HG03432 (cell line): ENCODE results near the gene ZNRF3.
"Not testable (repeated sequence)": the region's sequence is repeated elsewhere in the genome, so short reads cannot be mapped to it uniquely, and the experiment has no call there.

Experiments
- ATAC-seq: cut with Tn5 transposase; IDR thresholded peaks from one replicate; pipeline ENCODE4 v1.9.1; 2021; ENCODE audit warnings: mild to moderate bottlenecking, moderate library complexity; ENCODE audit not compliant: unreplicated experiment

ZNRF3 gene

DNA sequence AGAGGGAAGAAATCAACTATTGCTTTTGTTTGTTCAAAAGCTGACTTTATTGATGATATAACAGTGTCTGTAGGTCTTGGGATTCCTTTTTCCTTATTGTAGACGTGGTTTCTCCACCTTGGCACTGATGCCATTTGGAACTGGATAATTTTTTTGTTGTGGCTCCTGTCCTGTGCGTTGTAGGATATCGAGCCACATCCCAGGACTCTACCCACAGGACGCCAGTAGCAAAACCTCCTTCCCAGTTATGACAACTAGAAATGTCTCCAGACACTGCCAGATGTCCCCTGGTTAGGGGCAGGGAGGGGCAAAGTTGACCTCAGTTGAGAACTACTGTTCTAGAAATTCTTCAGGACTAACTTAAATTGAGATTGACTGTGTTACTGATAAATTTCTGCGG is 45.8 kb downstream of the ZNRF3 start:
- ATAC-seq: no peak

DNA sequence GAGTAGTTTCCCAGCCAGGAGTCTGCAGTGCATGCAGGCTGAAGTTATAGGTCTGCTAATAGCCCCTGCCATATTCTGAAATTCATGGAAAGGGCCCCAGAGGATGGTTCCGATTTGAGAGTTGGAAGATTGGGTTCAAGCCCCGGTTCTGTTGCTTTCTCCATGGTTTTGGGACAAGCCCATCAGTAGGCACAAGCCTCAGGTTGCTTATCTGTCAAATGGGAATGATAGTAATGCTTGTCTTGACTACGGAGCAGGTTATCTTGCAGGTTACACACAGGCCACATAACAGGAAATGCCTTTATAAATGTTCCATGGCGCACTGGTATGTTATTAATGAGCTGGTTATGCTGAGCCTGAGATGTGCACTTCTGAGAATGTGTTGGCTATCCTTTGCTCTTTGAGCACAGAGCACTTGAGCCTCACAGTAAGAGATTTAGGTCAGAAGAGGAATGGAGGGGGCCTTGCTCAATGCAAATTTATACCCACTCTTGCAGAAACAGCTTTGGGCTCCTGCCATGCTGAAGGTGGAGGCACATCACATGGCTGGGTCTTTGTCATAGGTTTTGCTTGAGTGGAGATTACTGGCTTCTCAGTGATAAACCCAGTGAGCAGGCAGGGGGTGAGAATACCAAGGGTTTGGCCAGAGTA is 47.1 kb downstream of the ZNRF3 start:
- ATAC-seq: no peak

GRCh38 chr22:28931844-28932567 is 48.6 kb downstream of the ZNRF3 start:
- ATAC-seq: no peak

- ATAC-seq: no peak
These were observed 49.9 kb downstream of the ZNRF3 start for GRCh38 chr22:28933321-28933720.

- ATAC-seq: no peak
These were observed 50.7 kb downstream of the ZNRF3 start for GRCh38 chr22:28934026-28934425.

- ATAC-seq: no peak
These were observed 51.8 kb downstream of the ZNRF3 start for GRCh38 chr22:28935140-28935539.

GRCh38 chr22:28935713-28936112 is 52.3 kb downstream of the ZNRF3 start:
- no peak for ATAC-seq

DNA sequence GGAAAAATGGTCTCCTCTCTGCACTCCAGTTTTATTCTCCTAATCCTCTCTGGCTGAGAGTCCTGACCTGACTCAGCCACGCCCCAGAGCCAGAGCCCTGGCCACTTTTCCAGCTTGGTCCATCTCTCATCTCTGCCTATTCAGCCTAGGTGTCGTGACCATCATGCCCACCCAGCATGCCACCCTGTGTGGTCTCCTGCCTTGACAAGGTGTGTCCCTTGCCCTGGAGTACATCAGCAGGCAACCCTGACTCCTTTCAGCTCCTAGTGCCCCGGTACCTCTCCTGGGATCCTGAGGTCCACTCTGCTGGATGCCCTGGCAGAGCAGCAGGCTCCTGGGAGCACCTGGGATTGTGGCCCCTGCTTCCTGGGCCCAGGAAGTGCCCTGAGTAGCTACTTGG is 52.8 kb downstream of the ZNRF3 start:
- ATAC-seq: no peak

DNA sequence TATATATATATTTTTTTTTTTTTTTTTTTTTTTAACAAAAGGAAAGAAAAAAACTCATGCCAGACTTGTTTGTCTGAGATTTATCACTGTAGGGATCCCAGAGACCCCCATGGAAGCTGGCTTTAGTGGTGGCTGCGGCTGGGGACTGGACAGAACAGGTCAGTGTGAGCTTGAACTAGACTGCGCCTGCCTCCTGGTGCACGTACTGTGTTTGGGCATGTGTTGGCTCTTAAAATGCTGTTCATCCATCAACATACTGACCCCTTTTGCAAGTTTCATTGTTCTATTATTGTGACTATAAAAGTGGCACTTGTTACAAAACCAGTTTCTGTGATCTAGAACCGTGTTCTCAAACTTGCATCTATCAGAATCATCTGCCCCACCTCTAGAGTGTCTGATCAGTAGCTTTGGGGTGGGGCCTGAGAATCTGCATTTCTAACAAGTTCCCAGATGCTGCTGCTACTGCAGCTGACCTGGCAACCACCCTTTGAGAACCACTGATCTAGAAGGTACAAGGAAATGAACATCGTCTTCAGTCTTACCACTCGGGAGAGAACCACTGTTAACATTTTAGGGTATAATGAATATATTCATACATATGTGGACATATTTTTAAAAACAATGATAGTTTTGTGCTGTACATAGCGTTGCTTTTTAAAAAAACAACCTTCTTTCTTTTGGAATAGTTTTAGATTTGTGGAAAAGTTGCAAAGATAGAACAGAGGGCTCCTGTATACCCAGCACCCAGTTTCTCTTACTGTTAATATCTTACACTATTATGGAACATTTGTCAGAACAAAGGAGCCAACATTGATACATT is 54.0 kb downstream of the ZNRF3 start:
- ATAC-seq: no peak

DNA sequence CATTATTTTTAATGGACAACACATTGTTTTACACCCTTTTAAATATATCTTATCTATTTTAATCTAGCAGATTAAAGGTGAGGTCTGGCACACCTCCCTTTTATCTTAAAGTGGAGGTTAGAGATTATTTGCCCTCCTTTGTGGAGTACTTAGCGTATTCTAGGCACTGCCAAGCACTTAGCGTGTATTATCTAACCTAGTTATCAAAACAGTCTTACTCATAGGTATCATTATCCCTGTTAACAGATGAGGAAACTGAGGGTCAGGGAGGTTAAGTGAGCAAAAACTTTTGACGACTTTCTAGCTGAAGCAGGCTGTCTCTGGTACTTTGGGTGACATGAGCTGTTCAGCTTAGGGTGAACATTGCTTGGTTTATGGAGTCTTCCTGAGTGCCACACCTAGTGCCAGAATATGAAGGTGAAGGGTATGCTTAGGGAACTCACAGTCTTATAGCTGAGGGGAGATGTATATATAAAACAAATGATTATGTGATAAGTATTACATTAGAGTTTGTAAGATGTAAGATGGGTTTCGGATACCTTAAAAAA is 55.0 kb downstream of the ZNRF3 start:
- ATAC-seq: no peak

GRCh38 chr22:28939394-28939793 is 56.0 kb downstream of the ZNRF3 start:
- ATAC-seq: no peak

DNA sequence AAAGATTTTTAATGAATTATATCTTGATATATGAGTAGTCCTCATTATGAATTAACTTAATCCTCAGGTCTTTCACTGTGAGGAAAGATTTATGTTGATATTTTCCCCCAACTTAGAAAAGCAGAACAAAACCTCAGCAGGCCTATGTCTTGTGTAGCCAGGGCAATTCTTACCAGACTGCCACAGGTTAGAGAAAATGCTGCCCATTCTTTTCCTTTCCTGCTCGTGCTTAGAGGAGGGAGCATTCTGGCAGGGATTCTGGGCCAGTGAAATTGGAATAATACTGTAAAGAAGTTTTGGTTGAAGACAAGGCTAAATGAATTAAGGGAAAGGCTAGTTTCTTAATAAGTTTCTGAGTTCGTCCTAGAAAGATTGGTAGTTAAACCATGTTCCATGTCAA is 56.6 kb downstream of the ZNRF3 start:
- ATAC-seq: no peak

GRCh38 chr22:28940441-28940840 is 57.1 kb downstream of the ZNRF3 start:
- ATAC-seq: no peak

DNA sequence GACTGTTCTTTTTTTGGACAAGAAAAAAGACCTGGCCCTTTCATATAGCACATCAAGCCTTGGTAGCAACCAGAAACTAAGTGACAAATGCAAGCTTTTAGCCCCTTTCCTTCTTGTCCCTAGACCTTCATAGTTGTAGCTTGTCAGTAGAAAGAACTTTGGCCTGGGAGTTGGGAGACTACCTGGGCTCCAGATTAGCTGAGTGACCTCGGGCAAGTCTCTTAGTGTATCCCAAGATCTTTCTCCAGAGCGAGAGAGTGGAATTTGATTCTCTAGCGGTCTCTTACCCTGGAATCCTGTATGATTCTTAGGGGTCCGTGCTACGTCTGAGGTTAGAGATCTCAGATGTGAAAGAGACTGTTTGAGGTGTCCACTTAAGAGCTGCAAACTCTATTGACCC is 59.0 kb downstream of the ZNRF3 start:
- no peak for ATAC-seq

DNA sequence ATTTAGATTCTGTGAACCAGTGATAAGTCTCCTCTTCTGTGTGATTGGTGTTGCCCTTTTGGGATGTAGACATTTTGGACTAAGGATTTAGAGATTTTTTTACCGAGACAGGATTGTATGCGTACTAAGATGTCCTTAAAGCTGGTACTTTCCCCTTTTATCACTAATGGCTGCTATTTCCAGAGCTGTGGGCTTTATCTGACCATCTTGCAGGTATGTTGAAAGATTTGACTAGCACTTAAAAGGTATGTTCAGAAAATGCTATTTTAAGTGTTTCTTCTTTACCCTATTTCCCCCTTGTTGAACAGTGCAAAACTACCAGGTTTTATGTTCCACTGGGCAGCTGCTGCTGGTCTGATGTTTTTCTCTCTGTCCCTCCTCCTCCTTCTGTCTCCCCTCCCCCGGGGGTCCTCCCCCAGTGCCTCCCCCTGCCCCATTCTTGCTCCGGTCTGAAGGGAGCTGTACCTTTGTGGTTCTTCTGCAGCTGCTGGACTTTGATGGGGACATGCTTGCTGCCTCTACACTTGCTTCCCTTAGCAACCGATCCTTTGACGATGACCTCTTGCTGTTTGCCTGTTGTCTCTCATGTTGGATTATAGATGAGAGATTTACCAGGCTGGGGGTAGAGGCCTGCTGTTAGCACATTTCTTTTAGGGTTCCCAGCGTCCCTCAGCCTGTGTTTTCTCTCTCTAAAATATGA is 59.6 kb downstream of the ZNRF3 start:
- ATAC-seq: no peak

DNA sequence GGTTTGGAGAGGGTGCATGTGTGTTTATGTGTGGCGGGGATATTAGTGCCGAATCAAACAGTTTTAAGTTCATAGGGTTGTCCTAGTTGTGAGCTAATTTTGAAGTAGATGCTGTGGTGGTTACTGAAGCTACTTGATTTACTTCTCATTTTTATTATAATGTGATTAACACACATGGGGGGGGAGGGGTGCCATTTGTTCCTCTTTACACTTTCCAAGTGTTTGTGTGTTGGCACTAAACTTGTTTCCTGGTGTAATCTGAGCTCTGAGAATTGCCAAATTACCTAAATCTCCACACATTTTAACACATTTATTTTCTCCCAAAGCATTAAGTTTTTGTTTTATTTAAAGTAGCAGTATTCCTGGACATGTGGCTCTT is 60.1 kb downstream of the ZNRF3 start:
- ATAC-seq: no peak

DNA sequence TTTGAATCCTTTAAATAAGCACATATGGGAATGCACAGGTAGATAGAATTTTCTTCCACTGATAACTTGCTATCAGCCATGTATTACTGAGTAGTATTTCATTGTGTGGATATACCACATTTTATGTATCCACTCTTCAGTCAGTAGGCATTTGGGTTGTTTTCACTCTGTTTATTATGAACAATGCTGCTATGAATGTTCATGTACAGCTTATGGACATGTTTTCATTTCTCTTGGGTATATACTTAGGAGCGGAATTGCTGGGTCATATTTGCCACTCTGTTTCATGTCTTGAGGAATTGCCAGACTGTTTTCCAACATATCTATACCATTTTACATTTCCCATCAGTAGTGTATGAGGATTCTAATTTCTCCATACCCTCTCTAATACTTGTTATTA is 63.8 kb downstream of the ZNRF3 start:
- no peak for ATAC-seq

DNA sequence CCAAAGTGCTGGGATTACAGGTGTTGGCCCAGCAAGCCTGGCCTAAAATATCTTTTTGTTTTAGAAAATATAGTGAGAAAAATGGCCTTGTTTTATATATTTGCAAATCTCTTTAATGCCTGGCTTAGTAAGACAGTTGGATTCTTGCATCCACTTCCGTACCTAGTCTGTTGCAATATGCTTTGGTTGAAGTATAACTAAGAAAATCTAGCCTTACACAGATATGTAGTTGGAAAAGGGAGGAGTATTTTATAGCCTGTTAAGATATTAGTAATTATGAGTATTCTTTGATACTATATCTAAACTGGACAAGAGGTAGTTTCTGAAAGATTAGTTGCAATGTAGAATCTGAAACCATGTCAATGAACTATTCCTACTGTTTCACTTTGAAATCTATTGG is 65.1 kb downstream of the ZNRF3 start:
- ATAC-seq: no peak

- ATAC-seq: not testable (repeated sequence)
These were observed 65.6 kb downstream of the ZNRF3 start for GRCh38 chr22:28948860-28949551.

- no peak for ATAC-seq
These were observed 66.4 kb downstream of the ZNRF3 start for GRCh38 chr22:28949788-28950187.
